Islet precursor cell (in vitro differentiated cells): ENCODE data around the gene NUDT4B.
"Not testable (repeated sequence)": the region's sequence is repeated elsewhere in the genome, so short reads cannot be mapped to it uniquely, and the experiment has no call there.

Experiments
- DNase-seq: peaks from one replicate; pipeline ENCODE4 v3.0.0-alpha.2; 2018

NUDT4B gene

GRCh38 chr1:148748563-148749334, at the start of gene NUDT4B:
TSS of gene NUDT4B (plus strand) at chr1:148748774. CDS start at chr1:148748953, 179 bp downstream.
- DNase-seq = not testable (repeated sequence)

- not testable (repeated sequence) for DNase-seq
Observed at GRCh38 chr1:148699357-148699756, 49.2 kb upstream of the NUDT4B start.

- DNase-seq = not testable (repeated sequence)
Observed at GRCh38 chr1:148702242-148702641, 46.3 kb upstream of the NUDT4B start.

GRCh38 chr1:148703973-148704591, 44.5 kb upstream of the NUDT4B start:
- not testable (repeated sequence) for DNase-seq

GRCh38 chr1:148705316-148705948, 43.1 kb upstream of the NUDT4B start:
- DNase-seq = not testable (repeated sequence)

- not testable (repeated sequence) for DNase-seq
Observed at GRCh38 chr1:148708779-148709333, 39.7 kb upstream of the NUDT4B start.

GRCh38 chr1:148710772-148711523, 37.6 kb upstream of the NUDT4B start:
- not testable (repeated sequence) for DNase-seq

- not testable (repeated sequence) for DNase-seq
Observed at GRCh38 chr1:148712353-148712752, 36.2 kb upstream of the NUDT4B start.

GRCh38 chr1:148715518-148715917, 33.1 kb upstream of the NUDT4B start:
- not testable (repeated sequence) for DNase-seq

- not testable (repeated sequence) for DNase-seq
Observed at GRCh38 chr1:148716966-148717520, 31.5 kb upstream of the NUDT4B start.

- DNase-seq = not testable (repeated sequence)
Observed at GRCh38 chr1:148720918-148721317, 27.7 kb upstream of the NUDT4B start.

- not testable (repeated sequence) for DNase-seq
Observed at GRCh38 chr1:148722758-148723157, 25.8 kb upstream of the NUDT4B start.

- not testable (repeated sequence) for DNase-seq
Observed at GRCh38 chr1:148723515-148723914, 25.1 kb upstream of the NUDT4B start.

GRCh38 chr1:148724872-148725271, 23.7 kb upstream of the NUDT4B start:
- not testable (repeated sequence) for DNase-seq

- not testable (repeated sequence) for DNase-seq
Observed at GRCh38 chr1:148727862-148728261, 20.7 kb upstream of the NUDT4B start.

GRCh38 chr1:148729128-148729527, 19.4 kb upstream of the NUDT4B start:
- not testable (repeated sequence) for DNase-seq

- not testable (repeated sequence) for DNase-seq
Observed at GRCh38 chr1:148729541-148729940, 19.0 kb upstream of the NUDT4B start.

- not testable (repeated sequence) for DNase-seq
Observed at GRCh38 chr1:148732277-148732676, 16.3 kb upstream of the NUDT4B start.

- not testable (repeated sequence) for DNase-seq
Observed at GRCh38 chr1:148733585-148734310, 14.8 kb upstream of the NUDT4B start.

- DNase-seq = not testable (repeated sequence)
Observed at GRCh38 chr1:148734311-148734662, 14.3 kb upstream of the NUDT4B start.

- not testable (repeated sequence) for DNase-seq
Observed at GRCh38 chr1:148735538-148735937, 13.0 kb upstream of the NUDT4B start.
